ENCODE measurements around the gene PTPRC. TPM values are rescaled to one million over a fixed set of nuclear protein-coding genes. Genes with fewer than 3 reads are reported as not detected.

The PTPRC gene
- total and polyA plus RNA-seq, 2 donors (not counting 1 experiment from before 2014, with no cell fraction given), result under 0.01 to 0.11 TPM

DNA sequence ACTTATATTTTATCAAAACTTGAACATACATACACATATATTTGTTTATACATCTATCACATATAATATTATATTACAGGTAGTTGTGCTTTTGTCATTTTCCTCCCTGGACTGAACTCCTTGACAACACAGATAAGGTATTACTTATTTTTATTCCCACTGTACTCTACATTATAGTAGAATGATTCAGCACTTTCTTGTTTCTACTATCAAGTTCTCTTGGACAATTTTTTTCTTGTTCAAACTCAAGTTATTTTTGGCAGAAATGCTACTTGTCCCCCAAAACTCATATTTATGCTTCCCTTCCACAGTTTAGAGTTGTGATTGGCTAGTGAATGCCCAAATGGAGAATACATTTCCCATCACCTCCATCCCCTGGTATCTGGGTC, 10.8 kb upstream of the PTPRC start:
- Histone ChIP-seq H3K4me2 (ENCODE audit: extremely low read depth, insufficient read depth, low read length) (no peak overlapping the region), H3K27me3 (ENCODE audit: control insufficient read depth, insufficient read depth, low read length) (no peaks in the 10 kb centered on the region), H2AFZ (ENCODE audit: low read length) (no peak overlapping the region), H3K36me3 (ENCODE audit: control insufficient read depth, insufficient read depth, low read length) (no peaks in the 10 kb centered on the region), H3K9me3 (ENCODE audit: control insufficient read depth, insufficient read depth, low read depth, low read length) (no peaks in the 10 kb centered on the region), H4K20me1 (ENCODE audit: control insufficient read depth, extremely low read depth, insufficient read depth, low read length) (no peaks in the 10 kb centered on the region), H3K4me1 (ENCODE audit: control insufficient read depth, extremely low read depth, insufficient read depth, low read length) (no peaks in the 10 kb centered on the region), H3K4me3 (replicated peaks in 1 of 4; ENCODE audit: control extremely low read depth in 1 of 4, insufficient read depth in 1 of 4, low read depth in 3 of 4, low read length in 4 of 4) (no peak overlapping the region), H3K9ac (ENCODE audit: insufficient read depth, low read length) (no peak overlapping the region), H3K79me2 (ENCODE audit: control insufficient read depth, insufficient read depth, low read length) (no peaks in the 10 kb centered on the region), H3K27ac (ENCODE audit: insufficient read depth, low read length) (no peak overlapping the region)
- DNase-seq (ENCODE audit: low read depth in 2 of 2), result peak; percentile 6 to 18
- TF ChIP-seq EZH2 (IDR thresholded peaks at IDR 0.05; ENCODE audit: low read length, missing control alignments) (no peak), CTCF (conservative IDR thresholded peaks at IDR 0.05 in 1 of 2, IDR thresholded peaks at IDR 0.05 in 1 of 2; ENCODE audit: low read depth in 1 of 2, low read length in 2 of 2) (no peak)

DNA sequence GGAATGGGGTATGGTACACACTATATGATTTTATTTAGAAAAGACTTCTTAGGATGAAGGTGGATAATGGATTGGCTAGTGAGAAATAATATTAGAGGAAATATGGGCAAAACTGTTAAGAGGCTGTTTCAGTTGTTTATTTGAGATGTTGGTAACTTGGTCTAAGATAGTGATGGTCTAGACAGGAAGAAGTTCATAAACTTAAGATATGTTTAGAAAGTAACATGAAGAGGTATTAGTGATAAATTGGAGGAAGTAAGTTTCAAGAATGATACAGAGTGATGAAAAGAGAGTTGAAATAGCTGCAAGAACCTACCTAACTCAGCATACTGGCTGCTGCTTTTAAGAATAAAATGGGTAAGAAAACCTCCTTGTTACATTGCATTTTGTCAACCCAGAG, 9.2 kb upstream of the PTPRC start:
- H3K4me2 ChIP-seq (ENCODE audit: extremely low read depth, insufficient read depth, low read length), result no peak overlapping the region
- no peak overlapping the region for H2AFZ ChIP-seq (ENCODE audit: low read length)
- no peak for TF ChIP-seq CTCF (conservative IDR thresholded peaks at IDR 0.05 in 1 of 2, IDR thresholded peaks at IDR 0.05 in 1 of 2; ENCODE audit: low read depth in 1 of 2, low read length in 2 of 2)
- no peak for TF ChIP-seq EZH2 (IDR thresholded peaks at IDR 0.05; ENCODE audit: low read length, missing control alignments)
- no peaks in the 10 kb centered on the region for H3K36me3 ChIP-seq (ENCODE audit: control insufficient read depth, insufficient read depth, low read length)
- no peak overlapping the region for H3K9ac ChIP-seq (ENCODE audit: insufficient read depth, low read length)
- no peaks in the 10 kb centered on the region for H4K20me1 ChIP-seq (ENCODE audit: control insufficient read depth, extremely low read depth, insufficient read depth, low read length)
- no peak overlapping the region for H3K4me3 ChIP-seq (replicated peaks in 1 of 4; ENCODE audit: control extremely low read depth in 1 of 4, insufficient read depth in 1 of 4, low read depth in 3 of 4, low read length in 4 of 4)
- no peak overlapping the region for H3K27ac ChIP-seq (ENCODE audit: insufficient read depth, low read length)
- H3K27me3 ChIP-seq (ENCODE audit: control insufficient read depth, insufficient read depth, low read length), result no peaks in the 10 kb centered on the region
- no peaks in the 10 kb centered on the region for H3K79me2 ChIP-seq (ENCODE audit: control insufficient read depth, insufficient read depth, low read length)
- no peaks in the 10 kb centered on the region for H3K4me1 ChIP-seq (ENCODE audit: control insufficient read depth, extremely low read depth, insufficient read depth, low read length)
- no peaks in the 10 kb centered on the region for H3K9me3 ChIP-seq (ENCODE audit: control insufficient read depth, insufficient read depth, low read depth, low read length)
- DNase-seq (ENCODE audit: low read depth in 2 of 2), result no peak

- no peak for DNase-seq (ENCODE audit: low read depth in 2 of 2)
- Histone ChIP-seq H2AFZ (ENCODE audit: low read length) (no peak overlapping the region), H3K79me2 (ENCODE audit: control insufficient read depth, insufficient read depth, low read length) (no peaks in the 10 kb centered on the region), H3K4me1 (ENCODE audit: control insufficient read depth, extremely low read depth, insufficient read depth, low read length) (no peaks in the 10 kb centered on the region), H3K4me3 (replicated peaks in 1 of 4; ENCODE audit: control extremely low read depth in 1 of 4, insufficient read depth in 1 of 4, low read depth in 3 of 4, low read length in 4 of 4) (no peak overlapping the region), H3K4me2 (ENCODE audit: extremely low read depth, insufficient read depth, low read length) (no peak overlapping the region), H3K27ac (ENCODE audit: insufficient read depth, low read length) (no peak overlapping the region), H3K27me3 (ENCODE audit: control insufficient read depth, insufficient read depth, low read length) (no peaks in the 10 kb centered on the region), H4K20me1 (ENCODE audit: control insufficient read depth, extremely low read depth, insufficient read depth, low read length) (no peaks in the 10 kb centered on the region), H3K36me3 (ENCODE audit: control insufficient read depth, insufficient read depth, low read length) (no peaks in the 10 kb centered on the region), H3K9me3 (ENCODE audit: control insufficient read depth, insufficient read depth, low read depth, low read length) (no peaks in the 10 kb centered on the region), H3K9ac (ENCODE audit: insufficient read depth, low read length) (no peak overlapping the region)
- TF ChIP-seq EZH2 (IDR thresholded peaks at IDR 0.05; ENCODE audit: low read length, missing control alignments), result no peak
- TF ChIP-seq CTCF (conservative IDR thresholded peaks at IDR 0.05 in 1 of 2, IDR thresholded peaks at IDR 0.05 in 1 of 2; ENCODE audit: low read depth in 1 of 2, low read length in 2 of 2), result no peak
Measured at GRCh38 chr1:198630863-198631262, 8.0 kb upstream of the PTPRC start.
